Lung microvascular endothelial cell (primary cell): ENCODE measurements around the gene MRPS22. TPM values are rescaled to one million over a fixed set of nuclear protein-coding genes. Genes with fewer than 3 reads are reported as not detected.
"Not testable (repeated sequence)": the region's sequence is repeated elsewhere in the genome, so short reads cannot be mapped to it uniquely, and the experiment has no call there.

Experiments used
- DNase-seq, 2 donors: peaks; one replicate each; pipeline versions ENCODE4 v3.0.0 to v3.0.0-alpha.2; 2010; ENCODE audit warnings: low read depth in 2 of 2
- total RNA-seq: library from RNA; depleted of rRNA; stranded (reverse); fragments of >200 nt; gene quantifications from 2 replicates; pipeline ENCODE4 v1.2.1, GENCODE V29; 2014

Gene MRPS22
- total RNA-seq, 1 donor from 2014 or later, result 55.4 TPM

DNA sequence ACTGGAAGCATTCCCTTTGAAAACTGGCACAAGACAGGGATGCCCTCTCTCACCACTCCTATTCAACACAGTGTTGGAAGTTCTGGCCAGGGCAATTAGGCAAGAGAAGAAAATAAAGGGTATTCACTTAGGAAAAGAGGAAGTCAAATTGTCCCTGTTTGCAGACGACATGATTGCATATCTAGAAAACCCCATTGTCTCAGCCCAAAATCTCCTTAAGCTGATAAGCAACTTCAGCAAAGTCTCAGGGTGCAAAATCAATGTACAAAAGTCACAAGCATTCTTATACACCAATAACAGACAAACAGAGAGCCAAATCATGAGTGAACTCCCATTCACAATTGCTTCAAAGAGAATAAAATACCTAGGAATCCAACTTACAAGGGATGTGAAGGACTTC is 9.1 kb upstream of the MRPS22 start:
- DNase-seq, result not testable (repeated sequence)

DNA sequence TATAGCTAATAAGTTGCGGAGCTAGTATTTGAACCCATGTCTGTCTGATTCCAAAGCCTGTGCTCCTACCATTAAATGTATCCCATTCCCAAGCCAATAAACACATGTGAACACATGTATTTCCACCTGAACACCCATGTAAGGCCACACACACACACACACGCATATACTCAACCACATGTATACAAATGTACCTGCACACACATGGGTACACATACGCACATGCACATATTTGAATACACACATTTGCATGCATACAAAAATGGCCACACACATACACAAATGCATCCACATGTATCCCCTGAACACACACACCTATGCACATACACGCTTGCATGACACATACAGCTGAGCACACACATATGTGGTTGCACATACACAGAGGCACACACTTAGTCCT is 5.4 kb upstream of the MRPS22 start:
- no peak for DNase-seq

DNA sequence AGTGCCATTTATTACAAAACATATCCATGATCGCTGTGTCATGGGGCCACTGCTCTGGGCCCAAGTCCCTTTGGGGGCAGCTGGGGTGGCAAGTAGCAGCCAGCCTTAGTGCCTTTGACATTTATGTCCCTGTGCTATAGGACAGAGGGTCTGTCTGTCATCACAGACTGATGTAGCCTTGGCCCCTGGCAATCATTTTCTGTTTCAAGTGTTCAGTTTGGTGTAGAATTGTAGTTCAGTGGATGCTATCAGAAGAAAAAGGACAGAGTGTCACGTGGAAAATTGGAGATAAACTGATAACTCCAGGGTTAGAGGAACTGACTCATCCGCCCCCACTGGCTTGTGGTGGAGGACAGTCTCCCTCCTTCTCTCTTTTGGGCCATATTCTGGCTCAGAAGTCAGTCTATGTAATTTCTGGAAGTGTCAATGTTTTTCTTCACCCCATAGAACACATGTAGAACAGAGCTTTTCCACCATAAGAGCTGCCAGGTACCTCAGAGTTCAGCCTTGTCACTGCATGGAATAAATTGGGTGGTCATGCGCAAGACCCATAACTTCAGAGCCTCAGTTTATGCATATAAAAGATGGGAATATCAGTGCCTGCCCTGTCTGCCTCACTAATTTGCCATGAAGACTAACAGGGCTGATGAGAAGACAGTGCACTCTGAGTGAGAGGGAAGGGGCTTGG is 4.5 kb upstream of the MRPS22 start:
- no peak for DNase-seq

DNA sequence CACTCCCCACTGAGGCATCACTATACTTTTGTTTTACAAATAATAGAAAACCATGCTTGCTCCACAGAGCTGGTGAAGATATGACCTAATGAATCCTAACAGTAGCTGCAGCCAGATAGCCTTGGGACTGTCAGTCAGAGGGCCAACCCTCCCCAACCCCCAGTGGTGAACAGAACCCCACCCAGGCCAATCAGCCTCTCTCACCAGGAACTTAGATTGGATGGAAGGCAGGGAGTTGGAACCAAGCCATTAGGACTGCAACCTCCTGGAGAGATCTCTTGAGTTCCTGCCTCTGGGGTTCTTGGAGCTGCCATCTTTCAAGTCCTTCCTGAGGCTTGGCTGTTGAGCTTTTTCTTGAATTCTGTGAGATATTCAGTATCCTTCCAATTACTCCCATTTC is 3.0 kb upstream of the MRPS22 start:
- DNase-seq, result no peak

DNA sequence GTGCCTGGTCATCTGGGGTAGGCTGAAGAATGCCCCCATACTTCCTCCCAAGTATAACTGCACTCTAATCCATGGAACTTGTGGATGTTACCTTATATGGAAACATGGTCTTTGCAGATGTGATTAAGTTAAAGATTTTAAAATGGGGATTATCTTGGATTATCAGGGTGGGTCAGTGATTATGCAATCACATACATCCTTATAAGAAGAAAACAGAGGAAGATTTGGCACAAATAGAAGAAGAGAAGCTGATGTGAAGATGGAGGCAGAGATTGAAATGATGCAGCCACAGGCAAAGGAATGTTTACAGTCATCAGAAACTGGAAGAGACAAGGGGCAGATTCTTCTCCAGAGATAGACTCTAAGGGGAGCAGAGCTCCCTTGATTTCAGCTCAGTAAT is 1.8 kb upstream of the MRPS22 start:
- DNase-seq, result no peak

DNA sequence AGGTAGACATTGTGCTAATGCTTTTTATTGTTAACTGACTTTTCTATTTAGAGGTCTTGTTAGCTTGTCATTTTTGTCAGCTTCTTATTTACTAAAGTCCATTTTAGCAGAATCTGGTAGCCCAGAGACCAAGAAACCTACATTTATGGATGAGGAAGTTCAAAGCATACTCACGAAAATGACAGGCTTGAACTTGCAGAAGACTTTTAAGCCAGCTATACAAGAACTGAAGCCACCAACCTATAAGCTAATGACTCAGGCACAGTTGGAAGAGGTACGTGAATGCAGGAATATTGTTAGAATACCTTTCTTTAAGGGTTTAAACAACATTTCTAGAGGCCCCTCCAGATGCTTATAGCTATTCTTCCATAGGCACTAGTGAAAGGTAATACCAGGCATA is 3.0 kb downstream of the MRPS22 start:
- DNase-seq, result no peak

DNA sequence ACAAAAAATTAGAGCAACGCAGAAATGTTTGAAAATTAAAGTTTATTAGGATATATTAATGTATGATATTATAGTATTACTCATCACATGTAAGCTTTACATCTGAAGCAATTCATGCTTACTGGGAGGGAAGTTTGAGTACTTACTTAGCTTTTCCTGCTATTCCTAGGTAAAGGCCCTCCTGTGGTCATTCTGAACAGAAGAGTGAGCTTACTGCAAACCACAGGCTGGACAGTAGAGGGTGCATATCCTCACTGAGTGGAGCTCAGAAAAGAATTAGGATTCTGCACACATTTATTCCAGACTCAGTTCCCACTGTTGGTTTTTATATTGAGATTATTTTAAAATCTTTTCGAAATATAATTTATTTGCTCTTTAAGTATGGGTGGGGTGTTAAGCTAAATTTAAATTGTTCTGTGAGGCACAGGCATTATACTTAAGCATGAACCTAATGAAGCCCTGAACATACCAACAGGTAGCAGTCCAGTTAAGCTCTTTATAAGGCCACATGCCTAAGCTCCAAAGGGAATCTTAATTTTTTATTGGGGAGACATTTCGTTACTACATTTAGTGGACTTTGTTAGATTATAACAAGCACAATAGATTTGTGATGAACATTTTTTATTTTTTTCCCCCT is 10.2 kb downstream of the MRPS22 start:
- peak; percentile 68 to 69 for DNase-seq

DNA sequence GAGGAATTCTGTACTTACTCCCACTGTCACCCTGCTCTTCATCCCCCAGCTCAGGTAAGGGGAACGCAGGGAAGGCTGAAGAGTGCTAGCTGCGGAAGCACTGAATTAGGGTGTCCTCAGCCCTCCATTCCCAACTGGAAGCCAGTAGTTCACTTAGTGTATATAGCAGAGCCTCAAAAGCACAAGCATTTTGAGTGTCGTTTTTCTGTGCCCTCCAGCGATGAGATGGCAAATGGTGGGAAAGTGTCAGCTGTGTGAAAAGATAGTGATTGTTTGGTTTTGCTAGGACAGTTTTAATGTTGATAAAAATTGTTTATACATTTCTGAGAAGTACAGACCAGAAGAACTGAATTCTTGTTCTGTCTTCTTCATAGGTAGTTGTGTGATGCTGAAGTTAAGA is 10.8 kb downstream of the MRPS22 start:
- no peak for DNase-seq

DNA sequence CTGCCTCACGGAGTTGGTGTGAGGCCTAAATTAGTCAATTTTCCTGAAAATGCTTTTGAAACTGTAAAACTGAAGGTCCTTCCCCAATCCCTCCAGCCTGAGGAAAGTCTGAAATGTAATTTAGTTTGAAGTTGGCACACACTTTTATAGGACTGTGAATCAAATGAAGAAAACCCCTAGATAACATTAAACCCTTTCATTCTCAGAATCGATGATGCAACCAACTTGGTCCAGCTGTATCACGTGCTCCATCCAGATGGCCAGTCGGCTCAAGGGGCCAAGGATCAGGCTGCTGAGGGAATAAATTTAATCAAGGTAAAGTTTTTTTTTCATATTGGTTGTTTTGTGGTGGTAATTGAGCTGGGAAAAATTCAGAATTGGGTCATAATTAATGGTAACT is 11.7 kb downstream of the MRPS22 start:
- no peak for DNase-seq

DNA sequence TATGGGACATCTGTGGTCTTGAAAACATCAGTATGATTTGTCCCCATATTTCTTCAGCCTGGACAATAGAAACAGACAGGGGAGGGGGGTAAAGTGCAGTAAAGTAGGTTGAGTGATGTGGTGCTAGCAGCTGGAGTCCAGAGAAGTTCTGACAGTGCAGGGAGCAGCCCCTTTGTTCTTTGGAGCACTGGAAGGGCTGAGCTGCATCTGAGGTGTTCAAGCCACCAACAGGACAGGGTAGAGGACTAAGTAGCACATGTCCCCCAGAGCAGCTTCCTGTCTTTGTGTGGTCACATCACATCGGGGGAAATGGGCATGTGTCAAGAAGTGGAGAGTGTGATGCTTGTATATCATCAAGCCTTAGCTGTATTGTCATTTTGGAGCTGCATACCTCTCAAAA is 12.1 kb downstream of the MRPS22 start:
- no peak for DNase-seq

DNA sequence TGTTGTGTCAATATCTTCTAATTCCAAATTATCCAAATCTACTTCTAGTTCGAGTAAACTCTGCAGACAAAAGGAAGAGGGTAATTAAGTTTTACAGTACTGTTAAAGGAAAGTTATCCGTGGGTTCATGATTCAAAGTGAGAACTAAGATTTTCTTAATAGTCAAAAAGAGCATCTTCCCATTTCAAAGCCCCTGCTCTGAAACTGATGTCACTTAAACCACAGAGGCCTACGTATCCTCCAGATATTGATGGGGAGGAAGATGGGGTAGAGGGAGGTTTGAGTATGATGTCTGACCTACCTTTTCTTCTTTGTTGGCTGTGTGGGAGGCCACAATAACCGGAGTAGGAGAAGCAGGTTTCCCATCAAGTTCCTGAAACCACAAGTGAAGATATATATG is 14.1 kb downstream of the MRPS22 start:
- DNase-seq, result no peak

DNA sequence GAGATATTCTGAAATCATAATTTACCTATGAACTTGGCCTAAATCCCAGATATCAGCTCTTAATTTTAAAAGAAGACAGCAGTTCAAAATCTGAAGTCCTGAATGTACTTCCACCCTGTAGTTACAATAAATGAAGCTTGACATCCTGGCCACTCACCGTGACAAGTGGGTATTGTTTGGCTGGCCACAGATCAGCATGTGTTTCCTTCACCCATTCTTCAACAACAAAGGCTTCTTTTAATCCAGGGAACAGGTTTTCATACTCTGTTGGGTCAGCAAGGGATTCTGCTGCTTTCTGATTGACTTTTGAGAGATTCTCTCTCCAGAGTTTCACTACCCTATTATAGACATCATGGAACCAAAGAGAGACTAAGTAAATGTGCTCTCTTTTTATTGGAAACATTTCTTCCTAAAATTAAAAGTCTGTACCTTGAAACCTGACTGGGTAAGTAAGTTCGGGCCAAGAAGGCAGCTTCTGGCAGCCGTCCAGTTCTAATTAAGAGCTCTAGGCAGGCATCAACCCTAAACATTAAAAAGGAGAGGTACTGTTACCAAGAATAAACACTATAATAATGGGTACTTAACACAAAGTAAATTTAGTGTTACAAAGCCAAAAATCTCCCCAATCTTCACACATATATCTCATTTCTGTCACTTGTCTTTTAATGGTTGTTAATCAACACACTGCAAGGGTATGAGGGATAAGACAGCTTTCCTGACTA is 15.2 kb downstream of the MRPS22 start:
- peak in 1 of 2 donors; percentile 21 for DNase-seq

DNA sequence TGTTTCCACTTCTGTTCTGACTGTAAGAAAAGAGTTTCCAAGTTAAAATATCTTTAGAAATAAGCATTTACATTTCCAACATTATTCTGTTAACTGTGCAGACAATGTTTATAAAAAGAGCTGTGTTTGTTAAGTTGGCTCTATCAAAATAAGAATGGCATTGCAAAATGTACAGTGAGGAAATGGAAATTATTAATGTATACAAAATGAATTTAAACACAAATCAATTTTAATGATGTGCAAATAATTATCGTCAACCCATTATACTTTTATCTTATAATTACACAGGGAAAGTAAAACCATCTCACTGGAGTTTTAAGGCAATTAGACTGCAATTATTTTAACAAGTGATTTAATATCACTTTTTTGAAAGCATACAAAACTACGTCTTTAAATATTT is 17.5 kb downstream of the MRPS22 start:
- no peak for DNase-seq

DNA sequence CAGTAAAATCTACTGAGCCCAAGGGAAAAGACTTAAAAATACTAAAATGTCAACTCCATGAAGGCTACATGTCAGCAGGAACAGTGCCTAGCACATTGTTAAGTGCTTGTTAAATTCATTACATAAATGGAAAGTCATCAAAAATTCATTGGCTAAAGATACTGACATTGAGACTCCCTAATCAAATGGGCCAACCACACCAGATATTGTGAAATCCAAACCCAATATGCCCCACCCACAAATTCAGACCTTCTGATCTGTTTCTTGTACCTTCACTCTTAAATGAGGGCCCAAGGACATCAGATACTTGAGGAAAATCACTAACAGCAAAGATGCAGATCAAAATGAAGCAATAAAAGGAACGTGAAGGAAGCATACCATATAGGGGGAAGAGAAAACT is 20.7 kb downstream of the MRPS22 start:
- no peak for DNase-seq

DNA sequence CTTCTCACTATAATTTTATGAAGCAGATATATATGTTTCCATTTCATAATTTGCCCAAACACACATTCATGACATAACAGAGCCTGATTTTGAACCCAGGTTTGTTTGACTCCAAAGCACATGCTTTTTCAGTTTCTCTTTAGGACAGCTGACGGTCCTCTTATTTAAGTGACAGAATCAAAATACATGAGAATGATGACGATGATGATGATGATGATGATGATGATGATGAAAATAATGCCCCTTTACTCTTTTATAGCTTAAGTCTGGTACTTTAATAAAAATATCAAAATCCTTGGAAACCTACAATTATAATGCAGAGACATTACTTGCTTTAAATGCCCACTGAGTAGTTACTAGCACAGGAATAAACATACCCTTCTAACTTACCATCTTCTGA is 30.3 kb downstream of the MRPS22 start:
- DNase-seq, result no peak

DNA sequence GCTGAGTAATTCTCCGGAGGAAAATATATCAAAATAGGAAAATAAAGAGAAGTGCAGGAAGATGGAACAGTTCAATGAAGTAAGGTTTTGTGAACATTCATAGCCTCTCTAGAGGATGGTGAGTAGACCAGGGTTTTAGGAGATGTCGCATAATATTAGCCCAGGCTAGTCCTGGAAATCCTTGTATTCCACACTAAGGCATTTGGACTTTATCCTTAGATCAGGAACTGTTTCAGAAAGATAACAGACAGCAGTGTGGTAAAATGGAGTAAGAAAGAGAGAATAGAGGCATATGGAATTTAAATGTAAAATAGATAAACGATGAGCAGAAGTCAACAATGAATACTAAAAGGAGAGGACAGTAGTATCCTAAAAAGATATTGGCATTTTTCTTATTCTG is 33.6 kb downstream of the MRPS22 start:
- DNase-seq, result no peak

DNA sequence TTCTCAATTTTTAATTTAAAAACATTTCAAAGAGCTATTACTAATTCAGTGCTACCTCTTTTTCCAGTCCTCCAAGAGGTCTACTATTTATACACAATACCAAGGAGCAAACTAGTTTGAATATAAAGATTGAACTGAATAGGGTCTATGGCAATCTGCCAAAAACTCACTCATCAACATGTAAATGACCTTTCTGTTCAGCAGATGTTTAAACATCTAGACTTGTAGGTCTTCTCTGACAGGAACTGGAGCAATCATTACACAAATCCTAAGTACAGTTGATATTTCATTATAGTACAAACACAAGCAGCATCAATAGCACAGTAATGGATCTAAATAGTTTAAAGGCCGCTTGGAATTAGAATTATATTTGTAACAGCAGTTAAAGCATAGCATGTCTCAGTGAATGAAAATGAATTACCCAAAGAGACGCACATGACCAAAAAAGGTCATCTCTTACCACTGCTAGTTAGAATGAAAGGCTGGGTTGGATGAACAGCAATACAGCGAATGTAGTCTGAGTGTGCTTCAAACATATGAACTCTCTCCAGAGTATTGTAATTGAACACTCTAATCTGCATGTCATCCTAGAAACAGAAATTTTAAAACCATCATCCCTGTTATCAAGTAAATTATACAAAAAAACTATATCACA is 34.9 kb downstream of the MRPS22 start:
- peak; percentile 15 to 28 for DNase-seq

DNA sequence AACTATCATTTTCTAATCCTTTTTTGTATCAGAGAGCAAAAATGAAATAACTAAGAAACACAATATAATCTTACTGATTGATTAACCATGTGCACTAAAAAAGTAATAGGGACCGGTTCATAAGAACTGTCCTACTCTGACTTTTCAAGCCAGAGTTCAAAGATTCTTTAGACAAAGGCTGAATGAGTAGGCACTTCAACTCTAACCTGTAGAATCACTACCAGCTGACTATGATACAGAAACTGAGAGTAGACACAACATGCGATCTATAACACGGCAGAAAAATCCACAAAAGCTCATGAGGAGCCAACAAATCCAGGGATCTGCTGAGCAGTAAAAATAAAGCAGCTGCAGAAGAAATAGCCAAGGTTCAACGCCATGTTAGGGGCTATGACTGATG is 36.8 kb downstream of the MRPS22 start:
- DNase-seq, result no peak

DNA sequence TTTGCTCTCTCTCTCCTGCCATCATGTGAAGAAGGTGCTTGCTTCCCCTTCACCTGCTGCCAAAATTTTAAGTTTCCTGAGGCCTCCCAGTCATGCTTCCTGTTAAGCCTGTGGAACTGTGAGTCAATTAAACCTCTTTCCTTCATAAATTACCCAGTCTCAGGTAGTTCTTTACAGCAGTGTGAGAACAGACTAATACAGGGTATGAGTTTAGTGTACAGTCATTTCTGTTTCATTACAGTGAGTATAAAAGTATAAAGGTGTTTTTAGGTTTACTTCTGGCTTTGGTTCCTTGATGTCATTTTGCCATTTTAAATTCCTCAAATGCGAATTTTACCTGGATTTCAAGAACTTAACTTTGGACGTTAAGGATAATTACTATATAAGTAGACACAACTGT is 38.5 kb downstream of the MRPS22 start:
- not testable (repeated sequence) for DNase-seq

DNA sequence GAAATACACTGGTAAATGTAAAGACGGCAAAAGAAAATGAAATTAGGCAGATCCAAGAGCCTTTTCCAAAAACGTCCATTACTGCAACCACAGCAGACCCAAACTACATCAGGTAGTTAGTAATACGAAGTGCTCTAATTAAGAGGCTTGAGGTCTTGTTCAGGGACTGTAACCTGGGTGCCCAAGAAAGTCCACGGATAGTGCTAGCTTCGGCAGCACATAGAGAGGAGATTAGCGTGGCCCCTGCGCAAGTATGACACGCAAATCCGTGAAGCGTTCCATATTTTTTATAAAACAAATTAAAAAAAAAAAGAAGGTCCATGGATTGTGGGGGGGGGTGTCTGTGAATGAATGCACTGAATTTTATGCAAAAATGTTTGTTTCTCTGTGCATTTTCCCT is 44.3 kb downstream of the MRPS22 start:
- DNase-seq, result no peak

DNA sequence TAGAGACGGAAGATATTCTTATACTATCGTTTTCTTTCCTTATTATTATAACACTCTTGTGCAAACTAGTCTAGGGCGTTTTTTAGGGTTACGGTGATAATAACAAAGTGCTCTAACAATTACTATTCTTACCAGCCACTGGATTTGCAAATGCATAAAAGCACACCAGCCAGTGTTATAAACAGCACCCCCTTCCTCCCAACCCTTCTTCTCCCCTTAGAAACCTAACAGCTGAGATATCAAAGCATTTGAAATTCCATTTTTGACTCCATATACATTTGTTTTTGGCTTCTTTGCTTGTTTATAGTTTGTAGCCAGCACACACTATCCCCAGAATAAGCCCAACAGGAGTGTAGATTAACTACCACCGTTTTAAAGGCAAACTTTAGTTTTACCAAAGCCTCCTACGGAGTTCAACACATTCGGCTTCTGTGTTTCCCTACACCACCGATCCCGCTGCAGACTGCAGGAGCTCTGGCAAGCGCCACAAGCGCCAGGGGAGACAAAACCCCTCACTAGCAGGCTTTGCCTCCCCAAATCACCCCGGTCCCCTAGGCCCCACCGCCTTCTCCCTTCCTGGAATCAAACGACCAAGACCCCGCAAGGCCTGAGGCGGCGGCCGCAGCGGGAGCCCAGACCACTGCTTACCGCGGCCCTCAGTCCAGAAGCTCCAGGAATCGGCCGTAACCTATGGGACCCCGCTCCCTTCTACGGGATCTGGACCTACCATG is 45.2 kb downstream of the MRPS22 start:
- DNase-seq, result peak; percentile 33 to 42
